ENCODE results near the gene GH1. TPM values are rescaled to one million over a fixed set of nuclear protein-coding genes. Genes with fewer than 3 reads are reported as not detected.

Gene GH1
- total RNA-seq, 1 donor from 2014 or later = not detected

DNA sequence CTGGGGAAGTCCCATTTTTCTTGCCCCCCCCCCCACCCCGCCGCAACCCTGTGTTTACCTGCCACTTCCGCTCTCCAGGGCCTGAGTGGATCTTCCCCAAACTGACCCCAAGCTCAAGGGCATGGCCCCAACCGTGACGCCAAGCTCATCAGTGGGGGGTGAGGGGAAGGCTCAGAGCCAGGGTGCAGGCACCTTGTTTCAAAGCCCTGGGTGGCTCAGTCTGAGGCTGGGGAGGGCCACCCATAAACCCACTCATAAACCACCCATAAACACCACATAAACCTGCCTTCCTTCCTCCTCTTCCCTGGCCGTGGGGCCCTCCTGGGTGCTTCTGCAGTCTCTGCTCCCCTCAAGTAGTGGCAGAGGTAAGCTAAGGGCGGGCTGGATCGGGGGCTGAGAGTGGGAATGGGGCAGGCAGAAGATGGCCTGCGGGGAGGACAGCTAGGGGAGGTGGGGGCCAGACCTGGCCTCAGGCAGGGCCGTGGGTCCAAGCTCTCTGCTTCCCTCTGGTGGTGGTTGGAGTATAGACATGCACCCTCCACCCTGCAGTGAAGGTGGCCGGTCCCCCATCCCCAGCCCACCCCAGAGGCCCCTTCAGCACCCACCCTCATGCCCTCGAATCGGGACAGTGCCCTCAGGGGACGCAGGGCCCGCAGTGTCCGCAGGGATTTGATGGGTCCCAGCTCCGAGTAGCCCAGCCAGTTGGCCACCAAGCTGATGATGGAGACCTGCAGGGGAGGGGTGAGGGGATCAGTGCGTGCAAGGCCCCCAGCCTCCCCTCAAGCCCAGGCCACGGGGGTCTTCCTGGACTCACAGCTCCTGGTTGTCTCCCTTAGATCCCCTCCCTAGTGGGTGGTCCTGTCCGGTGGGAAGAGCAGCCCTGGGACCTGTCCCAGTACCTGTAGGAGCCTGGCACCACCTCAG lies 28.1 kb upstream of the GH1 start:
- peak in 1 of 2 experiments; percentile 62 for DNase-seq (ENCODE audit: low spot score in 2 of 2, unreplicated experiment in 2 of 2)
- TF ChIP-seq, protein P1, sequence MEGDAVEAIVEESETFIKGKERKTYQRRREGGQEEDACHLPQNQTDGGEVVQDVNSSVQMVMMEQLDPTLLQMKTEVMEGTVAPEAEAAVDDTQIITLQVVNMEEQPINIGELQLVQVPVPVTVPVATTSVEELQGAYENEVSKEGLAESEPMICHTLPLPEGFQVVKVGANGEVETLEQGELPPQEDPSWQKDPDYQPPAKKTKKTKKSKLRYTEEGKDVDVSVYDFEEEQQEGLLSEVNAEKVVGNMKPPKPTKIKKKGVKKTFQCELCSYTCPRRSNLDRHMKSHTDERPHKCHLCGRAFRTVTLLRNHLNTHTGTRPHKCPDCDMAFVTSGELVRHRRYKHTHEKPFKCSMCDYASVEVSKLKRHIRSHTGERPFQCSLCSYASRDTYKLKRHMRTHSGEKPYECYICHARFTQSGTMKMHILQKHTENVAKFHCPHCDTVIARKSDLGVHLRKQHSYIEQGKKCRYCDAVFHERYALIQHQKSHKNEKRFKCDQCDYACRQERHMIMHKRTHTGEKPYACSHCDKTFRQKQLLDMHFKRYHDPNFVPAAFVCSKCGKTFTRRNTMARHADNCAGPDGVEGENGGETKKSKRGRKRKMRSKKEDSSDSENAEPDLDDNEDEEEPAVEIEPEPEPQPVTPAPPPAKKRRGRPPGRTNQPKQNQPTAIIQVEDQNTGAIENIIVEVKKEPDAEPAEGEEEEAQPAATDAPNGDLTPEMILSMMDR (IDR thresholded peaks at IDR 0.05; ENCODE audit: unreplicated experiment) = peak; percentile 72
- H3K27ac Mint-ChIP-seq = no peak overlapping the region
- no peaks in the 10 kb centered on the region for H3K36me3 Mint-ChIP-seq
- no peak overlapping the region for H3K4me3 Mint-ChIP-seq
- H3K9me3 Mint-ChIP-seq = no peaks in the 10 kb centered on the region
- peaks cover 8% of the 10 kb centered on the region for H3K27me3 Mint-ChIP-seq (ENCODE audit: low read depth)
- peaks cover 2% of the 10 kb centered on the region for H3K4me1 Mint-ChIP-seq

DNA sequence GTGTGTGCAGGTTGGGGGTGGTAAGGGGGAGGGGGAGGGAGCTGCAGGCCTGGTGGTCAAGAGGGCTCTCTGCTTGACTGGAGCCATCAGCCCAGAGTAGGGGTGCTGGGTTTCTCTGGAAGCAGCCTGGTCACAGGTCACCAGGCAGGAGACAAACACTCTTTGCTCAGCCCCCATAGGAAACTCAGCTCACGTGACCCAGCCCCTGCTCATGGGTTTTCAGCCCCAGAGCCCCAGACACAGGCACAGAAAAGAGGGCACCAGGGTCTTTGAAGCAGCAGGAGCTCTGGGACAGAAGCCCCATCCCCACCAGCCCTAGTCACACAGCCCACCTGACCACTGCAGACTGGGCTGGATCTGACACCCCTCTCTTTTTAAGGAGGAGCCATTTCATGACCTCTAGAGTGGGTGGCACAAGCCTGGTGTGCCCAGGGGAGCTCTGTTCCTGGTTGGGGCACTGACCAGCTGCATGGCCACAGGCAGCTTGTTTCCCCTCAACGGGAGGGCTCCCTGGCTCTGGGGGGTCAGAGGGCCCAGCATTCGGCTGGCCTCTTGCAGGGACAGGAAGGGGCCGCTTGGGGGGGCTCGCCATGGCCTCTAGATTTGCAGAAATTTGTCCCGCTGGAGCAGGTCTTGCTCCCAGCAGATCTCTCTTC lies 27.3 kb upstream of the GH1 start:
- H3K36me3 Mint-ChIP-seq = no peaks in the 10 kb centered on the region
- TF ChIP-seq, protein P1 (IDR thresholded peaks at IDR 0.05; ENCODE audit: unreplicated experiment) = no peak
- H3K27ac Mint-ChIP-seq = no peak overlapping the region

DNA sequence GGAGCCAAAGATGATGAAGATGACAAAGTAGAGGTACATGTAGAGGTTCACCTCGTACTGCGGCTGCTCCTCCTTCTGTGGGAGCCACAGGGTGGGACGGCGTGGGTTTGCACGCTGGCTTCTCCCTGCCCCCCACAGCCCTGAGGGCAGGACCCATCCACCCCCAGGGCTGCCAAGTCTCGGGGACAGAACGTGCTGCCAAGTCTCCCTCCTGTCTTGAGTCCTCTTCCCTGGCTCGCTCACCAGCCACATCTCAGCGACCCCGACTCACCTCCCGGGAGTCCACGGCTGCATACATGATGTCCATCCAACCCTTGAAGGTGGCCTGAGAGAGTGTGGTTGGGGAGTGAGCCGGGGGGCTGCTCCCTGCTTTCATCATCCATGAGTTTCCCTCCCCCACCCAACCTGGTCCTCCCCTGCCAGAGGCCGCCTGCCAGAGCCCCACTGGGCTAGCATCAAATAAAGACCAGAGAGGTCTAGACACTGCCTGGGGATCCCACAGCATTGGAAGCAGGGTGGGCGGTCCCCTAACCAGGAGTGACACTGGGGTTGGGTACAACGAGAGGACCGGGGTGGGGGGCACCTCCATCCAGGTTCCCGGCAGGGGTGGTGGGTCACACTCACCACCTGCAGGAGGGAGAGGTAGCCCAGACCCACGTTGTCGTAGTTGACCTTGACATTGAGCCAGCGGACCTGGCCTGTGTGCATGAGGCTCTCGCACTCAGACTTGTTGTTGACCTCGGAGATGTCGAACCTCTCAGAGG lies 26.3 kb upstream of the GH1 start:
- H3K4me1 Mint-ChIP-seq = peaks cover 2% of the 10 kb centered on the region
- TF ChIP-seq, protein P1 (IDR thresholded peaks at IDR 0.05; ENCODE audit: unreplicated experiment) = no peak
- no peak overlapping the region for H3K27ac Mint-ChIP-seq
- DNase-seq (ENCODE audit: low spot score in 2 of 2, unreplicated experiment in 2 of 2) = no peak
- no peaks in the 10 kb centered on the region for H3K36me3 Mint-ChIP-seq
- H3K27me3 Mint-ChIP-seq (ENCODE audit: low read depth) = peaks cover 2% of the 10 kb centered on the region
- no peak overlapping the region for H3K4me3 Mint-ChIP-seq
- H3K9me3 Mint-ChIP-seq = no peaks in the 10 kb centered on the region

More for the DNA sequence above, 27.3 kb upstream of the GH1 start:
- Mint-ChIP-seq H3K27me3 (ENCODE audit: low read depth) (peaks cover 4% of the 10 kb centered on the region), H3K4me3 (no peak overlapping the region), H3K9me3 (no peaks in the 10 kb centered on the region), H3K4me1 (peaks cover 2% of the 10 kb centered on the region)
- DNase-seq (ENCODE audit: low spot score in 2 of 2, unreplicated experiment in 2 of 2) = no peak

DNA sequence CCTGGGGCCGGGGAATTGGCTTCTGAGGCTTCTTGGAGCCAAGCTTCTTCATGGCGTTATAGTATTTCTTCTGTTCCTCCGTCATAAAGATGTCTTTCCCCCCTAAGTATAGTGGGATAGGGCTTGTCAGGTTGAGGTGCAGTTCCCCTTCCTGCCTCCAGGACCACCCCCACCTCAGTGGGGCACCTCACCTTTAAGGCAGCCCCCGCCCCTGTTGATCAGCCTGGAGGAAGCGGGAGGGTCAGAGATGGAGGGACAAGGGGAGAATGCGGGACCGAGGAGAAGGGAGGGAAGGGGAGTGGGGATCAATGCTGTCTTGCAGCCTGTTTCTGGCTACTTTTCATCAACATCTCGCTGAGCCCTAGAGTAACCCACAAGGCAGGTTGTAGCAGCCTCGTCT lies 25.1 kb upstream of the GH1 start:
- Mint-ChIP-seq H3K27ac (no peak overlapping the region), H3K27me3 (ENCODE audit: low read depth) (peaks cover 2% of the 10 kb centered on the region), H3K9me3 (no peaks in the 10 kb centered on the region), H3K36me3 (no peaks in the 10 kb centered on the region), H3K4me3 (no peak overlapping the region), H3K4me1 (peaks cover 2% of the 10 kb centered on the region)
- TF ChIP-seq, protein P1 (IDR thresholded peaks at IDR 0.05; ENCODE audit: unreplicated experiment) = peak; percentile 57
- no peak for DNase-seq (ENCODE audit: low spot score in 2 of 2, unreplicated experiment in 2 of 2)

DNA sequence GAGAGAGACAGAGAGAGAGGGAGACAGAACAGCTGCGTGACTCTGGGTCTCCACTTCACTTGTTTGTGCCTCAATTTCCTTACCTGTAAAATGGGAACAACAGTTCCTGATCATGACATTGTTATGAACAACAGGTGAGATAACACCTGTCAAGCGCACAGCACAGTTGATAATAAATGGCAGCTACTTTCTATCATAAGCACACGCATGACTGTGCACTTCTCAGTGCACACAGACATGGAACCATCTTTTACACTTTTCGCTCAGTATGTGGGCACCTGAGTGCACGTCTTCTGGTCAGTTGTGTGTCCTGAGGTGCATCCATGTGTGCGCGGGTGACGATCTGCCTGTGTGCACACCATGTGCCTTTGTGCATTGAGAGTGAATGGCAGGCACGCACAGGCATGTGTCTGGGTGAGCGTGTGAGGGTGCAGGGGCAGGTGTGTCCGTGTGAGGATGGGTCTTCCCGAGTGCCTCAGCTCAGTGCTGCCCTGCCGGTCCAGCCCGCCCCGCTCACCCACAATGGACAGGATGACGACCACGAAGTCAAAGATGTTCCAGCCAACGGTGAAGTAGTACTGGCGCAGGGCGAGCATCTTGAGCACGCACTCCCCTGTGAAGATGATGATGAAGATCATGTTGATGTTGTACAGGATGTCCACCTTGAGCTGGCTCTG lies 23.8 kb upstream of the GH1 start:
- DNase-seq (ENCODE audit: low spot score in 2 of 2, unreplicated experiment in 2 of 2) = no peak
- TF ChIP-seq, protein P1 (IDR thresholded peaks at IDR 0.05; ENCODE audit: unreplicated experiment) = no peak
- Mint-ChIP-seq H3K9me3 (no peaks in the 10 kb centered on the region), H3K4me3 (no peak overlapping the region), H3K27ac (no peak overlapping the region), H3K36me3 (no peaks in the 10 kb centered on the region), H3K27me3 (ENCODE audit: low read depth) (peaks cover 2% of the 10 kb centered on the region), H3K4me1 (peaks cover 2% of the 10 kb centered on the region)
